ENCODE measurements around the gene USP27X.

DNA sequence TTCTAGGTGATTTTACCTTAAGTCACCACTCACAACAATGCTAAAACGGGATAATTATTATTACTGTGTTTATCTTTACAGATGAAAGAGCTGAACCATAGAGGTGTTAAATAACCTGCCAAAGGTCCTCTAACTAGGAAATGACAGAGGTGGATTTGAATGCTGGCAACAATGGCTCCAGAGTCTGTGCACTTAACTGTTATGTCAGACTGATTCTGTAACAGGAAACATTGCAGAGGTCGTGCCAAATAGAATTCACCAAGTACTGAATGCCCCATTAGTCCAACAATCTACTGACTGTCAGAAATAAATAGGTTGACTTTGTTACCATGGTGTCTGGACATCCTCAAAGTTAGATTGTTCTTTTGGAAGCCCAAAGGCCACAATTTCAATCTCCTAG is 20.9 kb upstream of the USP27X start:
- TF ChIP-seq CEBPB (IDR thresholded peaks at IDR 0.05) (no peak), YY1 (IDR thresholded peaks at IDR 0.05; ENCODE audit: low read depth) (no peak), CREB1 (IDR thresholded peaks at IDR 0.05; ENCODE audit: low read depth) (no peak), RAD21 (IDR thresholded peaks at IDR 0.05; ENCODE audit: low read depth) (no peak), EP300 (IDR thresholded peaks at IDR 0.05; ENCODE audit: borderline replicate concordance) (no peak), TAF1 (IDR thresholded peaks at IDR 0.05; ENCODE audit: low read depth) (no peak), NFIC (IDR thresholded peaks at IDR 0.05) (no peak)
- TF ChIP-seq, protein P1, sequence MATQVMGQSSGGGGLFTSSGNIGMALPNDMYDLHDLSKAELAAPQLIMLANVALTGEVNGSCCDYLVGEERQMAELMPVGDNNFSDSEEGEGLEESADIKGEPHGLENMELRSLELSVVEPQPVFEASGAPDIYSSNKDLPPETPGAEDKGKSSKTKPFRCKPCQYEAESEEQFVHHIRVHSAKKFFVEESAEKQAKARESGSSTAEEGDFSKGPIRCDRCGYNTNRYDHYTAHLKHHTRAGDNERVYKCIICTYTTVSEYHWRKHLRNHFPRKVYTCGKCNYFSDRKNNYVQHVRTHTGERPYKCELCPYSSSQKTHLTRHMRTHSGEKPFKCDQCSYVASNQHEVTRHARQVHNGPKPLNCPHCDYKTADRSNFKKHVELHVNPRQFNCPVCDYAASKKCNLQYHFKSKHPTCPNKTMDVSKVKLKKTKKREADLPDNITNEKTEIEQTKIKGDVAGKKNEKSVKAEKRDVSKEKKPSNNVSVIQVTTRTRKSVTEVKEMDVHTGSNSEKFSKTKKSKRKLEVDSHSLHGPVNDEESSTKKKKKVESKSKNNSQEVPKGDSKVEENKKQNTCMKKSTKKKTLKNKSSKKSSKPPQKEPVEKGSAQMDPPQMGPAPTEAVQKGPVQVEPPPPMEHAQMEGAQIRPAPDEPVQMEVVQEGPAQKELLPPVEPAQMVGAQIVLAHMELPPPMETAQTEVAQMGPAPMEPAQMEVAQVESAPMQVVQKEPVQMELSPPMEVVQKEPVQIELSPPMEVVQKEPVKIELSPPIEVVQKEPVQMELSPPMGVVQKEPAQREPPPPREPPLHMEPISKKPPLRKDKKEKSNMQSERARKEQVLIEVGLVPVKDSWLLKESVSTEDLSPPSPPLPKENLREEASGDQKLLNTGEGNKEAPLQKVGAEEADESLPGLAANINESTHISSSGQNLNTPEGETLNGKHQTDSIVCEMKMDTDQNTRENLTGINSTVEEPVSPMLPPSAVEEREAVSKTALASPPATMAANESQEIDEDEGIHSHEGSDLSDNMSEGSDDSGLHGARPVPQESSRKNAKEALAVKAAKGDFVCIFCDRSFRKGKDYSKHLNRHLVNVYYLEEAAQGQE (IDR thresholded peaks at IDR 0.05; ENCODE audit: low read depth): no peak
- TF ChIP-seq, protein P2, sequence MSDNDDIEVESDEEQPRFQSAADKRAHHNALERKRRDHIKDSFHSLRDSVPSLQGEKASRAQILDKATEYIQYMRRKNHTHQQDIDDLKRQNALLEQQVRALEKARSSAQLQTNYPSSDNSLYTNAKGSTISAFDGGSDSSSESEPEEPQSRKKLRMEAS (IDR thresholded peaks at IDR 0.05): no peak
